ENCODE measurements around the gene ZFP14. TPM values are rescaled to one million over a fixed set of nuclear protein-coding genes. Genes with fewer than 3 reads are reported as not detected.
A peak's percentile ranks its signal among the peaks of the same experiment; 100 is the strongest.
"Not testable (repeated sequence)": the region's sequence is repeated elsewhere in the genome, so short reads cannot be mapped to it uniquely, and the experiment has no call there.

The ZFP14 gene
- total and polyA plus RNA-seq, 3 donors from 2014 or later, result 1.1 to 5.1 (median 3.5) TPM

DNA sequence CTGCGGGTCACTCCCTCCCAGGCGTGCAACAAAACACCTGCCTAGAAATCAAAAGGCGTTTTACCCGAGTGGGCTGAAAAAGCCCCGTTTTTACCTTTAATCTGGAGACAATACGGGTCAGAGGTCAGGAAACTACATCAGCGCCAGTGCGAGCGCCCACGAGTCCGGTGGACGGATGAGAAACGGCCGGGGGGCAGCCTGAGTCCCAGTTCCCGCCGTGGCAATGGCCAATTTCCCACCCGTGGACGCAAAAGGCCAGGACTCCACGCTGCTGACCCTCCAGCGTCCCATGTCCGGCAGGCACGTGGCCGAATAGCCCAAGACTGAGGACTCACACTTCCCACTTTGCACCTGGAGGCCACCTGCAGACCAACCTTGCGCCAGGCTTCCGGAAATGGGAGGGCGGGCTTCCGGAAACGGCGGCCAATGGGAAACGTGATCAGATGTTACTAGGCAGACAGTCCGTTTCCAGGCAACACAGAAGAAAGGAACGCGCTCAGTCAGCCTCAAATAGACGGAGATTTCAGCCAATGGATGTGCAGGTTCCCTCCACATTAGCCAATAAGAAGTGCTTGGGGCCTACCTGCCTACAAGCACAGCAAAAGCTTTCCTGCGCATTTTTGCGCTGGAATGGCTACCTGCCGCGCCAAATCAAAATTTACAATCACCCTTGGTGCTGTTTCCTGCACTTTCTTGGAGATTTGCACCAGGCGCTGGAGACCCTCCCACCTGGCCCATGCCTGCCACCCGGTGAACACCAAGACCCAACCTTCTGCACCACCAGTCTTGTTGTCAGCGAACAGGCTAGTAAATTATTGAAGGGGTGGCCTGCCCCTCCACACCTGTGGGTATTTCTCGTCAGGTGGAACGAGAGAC, 47.4 kb downstream of the ZFP14 start:
- Histone ChIP-seq H3K9me3 (no peaks in the 10 kb centered on the region), H3K36me3 (ENCODE audit: low read depth, missing control alignments) (no peaks in the 10 kb centered on the region)
- WGBS, 2 donors, result 1 to 2% methylated on average over 29 to 32 of the region's 43 CpGs

DNA sequence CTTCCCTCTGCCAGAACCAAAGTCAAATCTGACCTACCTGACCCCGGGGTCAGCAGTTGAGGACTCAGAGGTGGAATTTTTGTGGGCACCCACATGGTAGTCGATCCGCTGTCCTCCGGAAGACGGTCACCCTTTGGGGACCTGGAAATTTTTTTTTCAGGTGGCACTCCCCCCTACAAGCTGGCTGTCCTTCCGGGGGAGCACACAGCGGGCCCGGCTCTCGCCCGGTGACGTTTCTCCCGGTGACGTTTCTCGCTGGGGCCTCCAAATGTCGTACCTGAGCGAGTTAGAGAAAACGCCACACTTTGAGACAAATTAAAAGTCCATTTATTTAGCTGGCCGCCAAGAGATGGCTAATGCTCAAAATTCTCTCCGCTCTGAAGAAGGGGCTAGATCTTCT, 48.8 kb downstream of the ZFP14 start:
- Histone ChIP-seq H3K27ac (no peak overlapping the region), H3K27me3 (no peaks in the 10 kb centered on the region), H3K4me1 (no peaks in the 10 kb centered on the region), H3K36me3 (ENCODE audit: low read depth, missing control alignments) (no peaks in the 10 kb centered on the region), H3K9me3 (no peaks in the 10 kb centered on the region), H3K4me3 (no peak overlapping the region)
- TF ChIP-seq, protein P1, sequence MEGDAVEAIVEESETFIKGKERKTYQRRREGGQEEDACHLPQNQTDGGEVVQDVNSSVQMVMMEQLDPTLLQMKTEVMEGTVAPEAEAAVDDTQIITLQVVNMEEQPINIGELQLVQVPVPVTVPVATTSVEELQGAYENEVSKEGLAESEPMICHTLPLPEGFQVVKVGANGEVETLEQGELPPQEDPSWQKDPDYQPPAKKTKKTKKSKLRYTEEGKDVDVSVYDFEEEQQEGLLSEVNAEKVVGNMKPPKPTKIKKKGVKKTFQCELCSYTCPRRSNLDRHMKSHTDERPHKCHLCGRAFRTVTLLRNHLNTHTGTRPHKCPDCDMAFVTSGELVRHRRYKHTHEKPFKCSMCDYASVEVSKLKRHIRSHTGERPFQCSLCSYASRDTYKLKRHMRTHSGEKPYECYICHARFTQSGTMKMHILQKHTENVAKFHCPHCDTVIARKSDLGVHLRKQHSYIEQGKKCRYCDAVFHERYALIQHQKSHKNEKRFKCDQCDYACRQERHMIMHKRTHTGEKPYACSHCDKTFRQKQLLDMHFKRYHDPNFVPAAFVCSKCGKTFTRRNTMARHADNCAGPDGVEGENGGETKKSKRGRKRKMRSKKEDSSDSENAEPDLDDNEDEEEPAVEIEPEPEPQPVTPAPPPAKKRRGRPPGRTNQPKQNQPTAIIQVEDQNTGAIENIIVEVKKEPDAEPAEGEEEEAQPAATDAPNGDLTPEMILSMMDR (IDR thresholded peaks at IDR 0.05), result no peak
- TF ChIP-seq POLR2A (IDR thresholded peaks at IDR 0.05), result no peak
- no peak for DNase-seq
- 57 to 73% methylated on average over 19 of the region's 19 CpGs for WGBS, 2 donors
- intact Hi-C loops (cut with DNase I; ENCODE audit: low total_unique reads), result no loop called here

More for the DNA sequence above, 47.4 kb downstream of the ZFP14 start:
- Histone ChIP-seq H3K4me3 (peak overlapping the region; percentile 59 to 68), H3K27ac (no peak overlapping the region), H3K27me3 (no peaks in the 10 kb centered on the region), H3K4me1 (no peaks in the 10 kb centered on the region)
- TF ChIP-seq, protein P1 (IDR thresholded peaks at IDR 0.05), result peak in 1 of 3 experiments; percentile 26
- no peak for TF ChIP-seq POLR2A (IDR thresholded peaks at IDR 0.05)
- intact Hi-C loops (cut with DNase I; ENCODE audit: low total_unique reads), result no loop called here
- DNase-seq, result peak; percentile 98

DNA sequence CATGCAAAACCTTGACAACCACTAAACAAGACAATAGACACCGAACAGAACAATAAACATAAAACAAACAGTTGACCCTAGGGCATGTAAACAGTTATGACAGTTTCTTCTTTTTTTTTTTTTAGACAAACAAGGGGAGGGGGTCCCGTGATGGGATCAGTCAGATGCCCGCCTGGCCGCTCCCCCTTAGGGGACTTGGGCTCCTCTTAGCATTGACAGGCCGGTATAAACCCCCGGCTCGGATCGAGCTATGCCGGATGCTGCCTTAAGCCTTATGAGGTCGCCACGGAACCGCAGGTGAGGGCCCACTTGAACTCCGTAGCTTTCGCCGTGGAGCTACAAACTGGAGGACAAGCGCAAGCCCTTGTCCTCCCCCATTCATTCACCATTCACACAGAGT, 49.5 kb downstream of the ZFP14 start:
- DNase-seq; intact Hi-C loops (cut with DNase I; ENCODE audit: low total_unique reads); H3K9me3 ChIP-seq; H3K4me1 ChIP-seq; H3K36me3 ChIP-seq (ENCODE audit: low read depth, missing control alignments); H3K27ac ChIP-seq; H3K4me3 ChIP-seq; H3K27me3 ChIP-seq: not testable (repeated sequence)
- 66 to 81% methylated on average over 16 of the region's 16 CpGs for WGBS, 2 donors

DNA sequence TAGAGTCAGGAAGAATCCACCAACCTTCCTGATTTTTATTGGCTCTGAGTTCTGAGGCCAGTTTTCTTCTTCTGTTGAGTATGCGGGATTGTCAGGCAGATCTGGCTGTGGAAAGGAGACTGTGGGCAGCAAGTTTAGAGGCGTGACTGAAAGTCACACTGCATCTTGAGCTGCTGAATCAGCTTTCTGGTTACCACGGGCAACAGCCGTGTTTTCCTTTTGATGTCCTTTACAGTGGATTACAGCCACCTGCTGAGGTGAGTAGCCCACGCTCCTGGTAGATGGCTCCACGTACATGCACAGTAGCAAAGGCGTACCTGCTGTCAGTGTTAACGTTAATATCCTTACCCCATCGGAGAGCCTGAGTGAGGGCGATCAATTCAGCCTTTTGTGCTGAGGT, 52.4 kb downstream of the ZFP14 start:
- intact Hi-C loops (cut with DNase I; ENCODE audit: low total_unique reads); DNase-seq; H3K27ac ChIP-seq; H3K36me3 ChIP-seq (ENCODE audit: low read depth, missing control alignments); H3K4me3 ChIP-seq; H3K4me1 ChIP-seq; H3K9me3 ChIP-seq; H3K27me3 ChIP-seq: not testable (repeated sequence)
- WGBS, 2 donors, result 93 to 95% methylated on average over 7 to 10 of the region's 10 CpGs

DNA sequence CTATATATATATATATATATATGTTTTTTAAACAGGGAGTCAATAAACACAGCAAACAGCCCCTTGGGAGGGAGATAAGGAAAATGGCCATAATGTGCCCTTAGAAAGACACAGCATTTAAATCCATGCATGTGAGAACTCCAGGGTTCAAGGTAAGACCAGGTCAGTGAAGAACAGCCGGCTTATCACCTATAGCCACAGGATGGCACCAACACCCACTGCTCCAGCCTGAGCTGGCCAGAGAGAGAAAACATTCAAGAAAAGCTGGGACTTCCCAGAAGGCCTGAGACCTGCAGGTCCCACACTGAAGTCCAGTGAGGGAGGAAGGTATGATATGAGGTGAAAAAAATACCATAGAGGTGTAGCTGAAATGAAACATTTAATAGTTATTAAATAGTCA, 63.8 kb downstream of the ZFP14 start:
- DNase-seq; H3K4me3 ChIP-seq; H3K4me1 ChIP-seq; H3K9me3 ChIP-seq; H3K36me3 ChIP-seq (ENCODE audit: low read depth, missing control alignments); H3K27me3 ChIP-seq; intact Hi-C loops (cut with DNase I; ENCODE audit: low total_unique reads); H3K27ac ChIP-seq: not testable (repeated sequence)
- WGBS, 2 donors, result 80 to 100% methylated on average over 1 of the region's 1 CpG

DNA sequence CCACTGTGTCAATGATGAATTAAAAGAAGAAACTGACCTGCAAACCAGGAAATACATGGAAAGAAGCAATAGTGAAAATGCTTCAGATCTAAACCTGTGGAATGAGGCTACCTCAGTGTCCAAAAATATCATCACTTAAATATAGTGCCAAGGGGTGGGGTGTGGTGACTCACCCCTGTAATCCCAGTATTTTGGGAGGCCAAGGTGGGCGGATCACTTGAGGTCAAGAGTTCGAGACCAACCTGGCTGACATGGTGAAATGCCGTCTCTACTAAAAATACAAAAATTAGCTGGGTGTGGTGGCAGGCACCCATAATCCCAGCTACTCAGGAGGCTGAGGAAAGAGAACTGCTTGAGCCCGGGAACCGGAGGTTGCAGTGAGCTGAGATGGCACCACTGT, 64.9 kb downstream of the ZFP14 start:
- DNase-seq; H3K9me3 ChIP-seq; H3K36me3 ChIP-seq (ENCODE audit: low read depth, missing control alignments); H3K27me3 ChIP-seq; H3K4me3 ChIP-seq; intact Hi-C loops (cut with DNase I; ENCODE audit: low total_unique reads); H3K4me1 ChIP-seq; H3K27ac ChIP-seq: not testable (repeated sequence)
- 80% methylated on average over 2 of the region's 5 CpGs; no CpG with 5 or more reads in 1 of the 2 donors for WGBS, 2 donors

DNA sequence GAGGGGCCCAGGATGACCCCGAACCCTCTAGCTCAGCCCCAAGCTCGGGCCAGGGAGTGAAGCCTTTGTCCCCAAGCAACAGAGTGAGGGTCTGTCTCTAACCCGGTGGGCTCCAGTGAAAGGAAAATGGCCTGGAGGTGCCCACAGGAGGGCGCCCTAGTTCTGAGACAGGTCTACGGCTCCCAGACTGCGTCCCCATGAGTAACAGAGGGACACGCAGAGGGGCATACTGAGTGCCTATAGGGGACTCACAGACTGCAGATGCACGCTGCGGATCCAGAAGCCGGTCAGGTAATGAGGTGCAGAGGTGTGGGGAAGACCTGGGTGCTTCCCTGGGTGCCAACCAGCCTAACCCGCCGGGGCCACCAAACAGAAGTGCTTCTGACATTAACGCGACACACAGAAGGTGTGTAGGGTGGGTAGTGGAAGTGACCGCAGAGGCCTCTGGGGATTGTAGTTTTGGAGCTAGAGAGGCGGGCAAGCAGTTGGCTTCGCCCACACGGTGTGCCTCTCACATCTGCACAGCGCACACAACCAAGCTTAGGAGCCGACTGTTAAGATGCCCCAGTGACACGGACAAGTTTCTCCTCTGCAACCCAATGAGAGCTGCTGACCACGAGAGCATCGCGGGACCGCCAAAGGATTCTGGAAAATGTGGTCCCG, 67.8 kb downstream of the ZFP14 start:
- H3K4me3 ChIP-seq; DNase-seq; H3K4me1 ChIP-seq; H3K27me3 ChIP-seq; H3K9me3 ChIP-seq; H3K27ac ChIP-seq; H3K36me3 ChIP-seq (ENCODE audit: low read depth, missing control alignments); intact Hi-C loops (cut with DNase I; ENCODE audit: low total_unique reads): not testable (repeated sequence)
- WGBS, 2 donors, result 95% methylated on average over 4 of the region's 26 CpGs; no CpG with 5 or more reads in 1 of the 2 donors

DNA sequence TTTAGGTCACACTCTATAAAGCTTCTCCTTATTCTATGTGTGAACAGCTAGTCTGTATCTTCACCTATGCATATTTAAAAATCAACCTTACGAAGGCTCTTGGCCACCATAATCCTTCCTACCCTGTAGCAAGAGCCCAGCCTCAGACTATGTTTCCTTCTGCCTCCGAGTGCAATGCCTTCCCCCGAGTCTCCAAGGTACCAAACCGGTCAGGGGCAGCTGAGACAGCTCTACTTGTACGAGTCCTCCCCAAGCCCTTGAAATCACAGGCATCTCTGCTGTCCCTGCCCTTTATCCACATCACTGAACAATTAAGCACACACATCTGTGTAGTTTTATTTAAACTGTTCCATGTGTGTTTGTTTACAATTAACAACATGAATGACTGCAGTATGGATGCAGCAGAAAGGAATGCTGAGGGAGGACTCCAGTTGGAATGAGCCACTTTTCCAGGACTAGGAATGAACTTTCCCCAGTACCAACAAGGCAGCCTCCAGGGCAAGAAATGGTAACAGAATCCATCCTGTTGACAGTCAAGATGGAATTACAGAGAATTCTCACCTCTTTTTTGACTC, 68.5 kb downstream of the ZFP14 start:
- DNase-seq; H3K36me3 ChIP-seq (ENCODE audit: low read depth, missing control alignments); H3K27me3 ChIP-seq; H3K27ac ChIP-seq; intact Hi-C loops (cut with DNase I; ENCODE audit: low total_unique reads); H3K4me3 ChIP-seq; H3K9me3 ChIP-seq; H3K4me1 ChIP-seq: not testable (repeated sequence)
- no CpG with 5 or more reads among the region's 5 CpGs for WGBS, 2 donors

DNA sequence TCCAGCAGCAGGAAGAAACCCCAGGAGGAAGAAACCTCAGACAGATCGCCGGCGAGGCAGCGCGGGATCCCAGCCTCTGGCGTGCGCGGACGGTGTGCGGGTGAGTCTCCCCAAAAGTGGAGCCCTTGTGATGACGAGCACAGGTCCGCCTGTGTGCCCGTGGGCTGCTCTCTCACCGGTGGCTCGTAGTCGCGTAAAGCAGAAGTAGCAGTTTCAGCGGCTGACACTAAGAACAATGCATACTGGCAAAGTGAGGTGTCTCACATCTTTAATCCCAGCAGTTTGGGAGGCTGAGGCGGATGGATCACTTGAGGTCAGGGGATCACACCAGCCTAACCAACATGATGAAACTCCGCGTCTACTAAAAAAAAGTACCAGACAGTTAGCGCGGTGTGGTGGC, 69.2 kb downstream of the ZFP14 start:
- intact Hi-C loops (cut with DNase I; ENCODE audit: low total_unique reads); H3K27ac ChIP-seq; DNase-seq; H3K27me3 ChIP-seq; H3K9me3 ChIP-seq; H3K4me3 ChIP-seq; H3K4me1 ChIP-seq; H3K36me3 ChIP-seq (ENCODE audit: low read depth, missing control alignments): not testable (repeated sequence)
- WGBS, 2 donors, result 26 to 61% methylated on average over 5 to 9 of the region's 23 CpGs

DNA sequence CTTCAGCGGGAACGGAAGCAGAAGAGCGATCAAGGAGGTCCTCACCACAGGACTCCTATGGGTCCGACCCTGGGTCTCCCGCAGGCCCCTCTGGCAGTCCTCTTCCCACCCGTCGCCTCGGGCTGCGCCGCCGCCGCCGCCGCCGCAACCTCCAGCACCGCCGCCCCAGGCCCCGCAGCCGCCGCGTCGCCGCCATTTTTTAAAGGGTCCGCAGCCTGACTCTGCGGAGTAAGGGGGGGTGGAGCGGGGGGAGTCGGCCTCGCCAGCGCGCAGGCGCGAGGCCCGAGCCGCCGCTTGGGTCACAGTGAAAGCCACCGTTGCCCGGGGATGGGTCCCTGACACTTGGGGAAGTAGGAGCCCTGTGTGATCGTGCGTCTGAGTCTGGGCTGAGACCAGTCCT, 69.7 kb downstream of the ZFP14 start:
- H3K4me1 ChIP-seq; intact Hi-C loops (cut with DNase I; ENCODE audit: low total_unique reads); DNase-seq; H3K27ac ChIP-seq; H3K27me3 ChIP-seq; H3K4me3 ChIP-seq; H3K36me3 ChIP-seq (ENCODE audit: low read depth, missing control alignments); H3K9me3 ChIP-seq: not testable (repeated sequence)
- 47 to 71% methylated on average over 23 to 33 of the region's 39 CpGs for WGBS, 2 donors

Measured in testis (tissue), 3 donors.